Esophagus squamous epithelium (tissue), 5 donors: ENCODE results near the gene CITED1. TPM values are rescaled to one million over a fixed set of nuclear protein-coding genes. Genes with fewer than 3 reads are reported as not detected.

Experiments used
- DNase-seq: peaks from one replicate; lab custom pipeline; 2025; lab: John Stamatoyannopoulos, UW
- H3K27ac ChIP-seq, 4 donors: fragments of 200-600 bp; sonication (generic); one replicate each; pipeline ENCODE4 v1.5.1; 2016 to 2019; ENCODE audit warnings: mild to moderate bottlenecking in 1 of 4
- H3K27me3 ChIP-seq, 4 donors: fragments of 200-600 bp; sonication (generic); 1 replicate in 3 of 4; 2 replicates in 1 of 4; pipeline versions ENCODE4 v1.5.1 to v1.6.0; 2017 to 2021; ENCODE audit warnings: antibody characterized with exemption in 1 of 4
- H3K36me3 ChIP-seq, 3 donors: fragments of 200-600 bp; sonication (generic); one replicate each; pipeline ENCODE4 v1.5.1; 2016 to 2019
- H3K4me1 ChIP-seq, 3 donors: fragments of 200-600 bp; sonication (generic); one replicate each; pipeline ENCODE4 v1.5.1; 2017 to 2019
- H3K4me3 ChIP-seq, 4 donors: fragments of 200-600 bp; sonication (generic); 1 replicate in 3 of 4; 2 replicates in 1 of 4; pipeline ENCODE4 v1.5.1; 2016 to 2019; ENCODE audit warnings: mild to moderate bottlenecking in 2 of 4, moderate library complexity in 1 of 4
- H3K9me3 ChIP-seq, 3 donors: fragments of 200-600 bp; sonication (generic); one replicate each; pipeline ENCODE4 v1.5.1; 2016 to 2019
- CTCF ChIP-seq, 6 experiments: fragments of 450-650 bp in 4 of 6; fragments of 200-600 bp in 2 of 6; sonication (generic) in 2 of 6; IDR thresholded peaks; one replicate each; pipeline ENCODE4 v1.5.1; 2016 to 2019; ENCODE audit warnings: antibody characterized with exemption in 6 of 6, mild to moderate bottlenecking in 4 of 6, moderate library complexity in 4 of 6
- POLR2A ChIP-seq, 4 donors: fragments of 450-650 bp; IDR thresholded peaks; one replicate each; pipeline ENCODE4 v1.6.1; 2017; ENCODE audit warnings: antibody characterized with exemption in 4 of 4, mild to moderate bottlenecking in 4 of 4, moderate library complexity in 3 of 4
- WGBS, 2 donors: methylation state at CpG; one replicate each; pipeline ENCODE4 v1.1.5; 2018; 5-methylcytosine and 5-hydroxymethylcytosine counted together
- intact Hi-C: fragments of 100-400 bp; cut with DNase I; formaldehyde crosslinking; loops from one replicate; pipeline ENCODE4 v1.15.0; 2022
- total RNA-seq, 4 donors: library from RNA; depleted of rRNA; stranded (reverse); fragments of >200 nt; gene quantifications; one replicate each; pipeline ENCODE4 v1.1.0, GENCODE V29; 2016
- donor health status: DM: yes; HTN: yes; CAD: no.

Gene CITED1
- total RNA-seq, 4 donors from 2014 or later: not detected

- intact Hi-C loops: no loop called here
- Histone ChIP-seq H3K9me3 (no peaks in the 10 kb centered on the region), H3K36me3 (no peaks in the 10 kb centered on the region), H3K4me3 (peak overlapping the region; percentile 34 to 67 (median 48)), H3K4me1 (peaks cover 20 to 44% (median 21%) of the 10 kb centered on the region in 3 donors), H3K27me3 (peaks cover 0 to 76% (median 30%) of the 10 kb centered on the region in 4 donors), H3K27ac (no peak overlapping the region)
- no peak for TF ChIP-seq CTCF (IDR thresholded peaks at IDR 0.05)
- no peak for TF ChIP-seq POLR2A (IDR thresholded peaks at IDR 0.05)
- no peak for DNase-seq
- 0% methylated on average over 4 to 6 of the region's 92 CpGs for WGBS, 2 donors
Measured at GRCh38 chrX:72306085-72306801, 529 bp upstream of the CITED1 start.

- H3K4me1 ChIP-seq: peaks cover 20 to 44% (median 21%) of the 10 kb centered on the region in 3 donors
- no peak for TF ChIP-seq POLR2A (IDR thresholded peaks at IDR 0.05)
- TF ChIP-seq CTCF (IDR thresholded peaks at IDR 0.05): no peak
- no peak for DNase-seq
Measured at GRCh38 chrX:72304877-72305276, 837 bp downstream of the CITED1 start.

GRCh38 chrX:72301781-72302180 is 3.9 kb downstream of the CITED1 start:
- Histone ChIP-seq H3K9me3 (no peaks in the 10 kb centered on the region), H3K36me3 (no peaks in the 10 kb centered on the region), H3K4me3 (no peak overlapping the region), H3K27ac (no peak overlapping the region), H3K27me3 (peaks cover 0 to 53% (median 20%) of the 10 kb centered on the region in 4 donors), H3K4me1 (peaks cover 13 to 19% (median 15%) of the 10 kb centered on the region in 3 donors)
- no peak for DNase-seq
- intact Hi-C loops: no loop called here
- TF ChIP-seq CTCF (IDR thresholded peaks at IDR 0.05) (no peak), POLR2A (IDR thresholded peaks at IDR 0.05) (no peak)
- WGBS, 2 donors: 69% methylated on average over 4 of the region's 9 CpGs; no CpG with 5 or more reads in 1 of the 2 donors

More at GRCh38 chrX:72304877-72305276, 837 bp downstream of the CITED1 start:
- 5 to 16% methylated on average over 6 to 13 of the region's 26 CpGs for WGBS, 2 donors
- Histone ChIP-seq H3K27ac (no peak overlapping the region), H3K36me3 (no peaks in the 10 kb centered on the region), H3K4me3 (peak overlapping the region in 2 of 4 donors; percentile 54 to 67), H3K27me3 (peaks cover 0 to 74% (median 31%) of the 10 kb centered on the region in 4 donors), H3K9me3 (no peaks in the 10 kb centered on the region)
- intact Hi-C loops: no loop called here

GRCh38 chrX:72299891-72300630 is 5.7 kb downstream of the CITED1 start:
- intact Hi-C loops: no loop called here
- DNase-seq: no peak
- Histone ChIP-seq H3K27ac (no peak overlapping the region), H3K27me3 (peaks cover 0 to 36% (median 12%) of the 10 kb centered on the region in 4 donors), H3K9me3 (no peaks in the 10 kb centered on the region), H3K4me3 (no peak overlapping the region), H3K4me1 (peaks cover 0 to 6% (median 4%) of the 10 kb centered on the region in 3 donors), H3K36me3 (no peaks in the 10 kb centered on the region)
- TF ChIP-seq CTCF (IDR thresholded peaks at IDR 0.05) (no peak), POLR2A (IDR thresholded peaks at IDR 0.05) (no peak)
- 69 to 80% methylated on average over 2 to 4 of the region's 4 CpGs for WGBS, 2 donors
